K562 treated with DMSO at 1 percent for 24 hours (cell line): ENCODE data around the gene LRCH1. TPM values are rescaled to one million over a fixed set of nuclear protein-coding genes. Genes with fewer than 3 reads are reported as not detected.

Source experiments
- total RNA-seq: library from RNA; unstranded; fragments of 300-600 nt; gene quantifications from 2 replicates; pipeline ENCODE4 v1.2.3, GENCODE V29; 2022; ENCODE audit warnings: low read depth; ENCODE audit not compliant: insufficient read depth

The LRCH1 gene
- 2.2 and 3.7 TPM in 2 replicates for total RNA-seq

GRCh38 chr13:46552889-46553520 is at the start of gene LRCH1:
LRCH1 (plus strand) TSS chr13:46553170; CDS start chr13:46553397, 227 bp downstream.

GRCh38 chr13:46796515-46797474 is 243.8 kb downstream of the LRCH1 start, which contains the start of gene ESD:
ESD (minus strand) TSS chr13:46797161; CDS start chr13:46791413, 5,748 bp downstream.

Other genes with a start within 250 kb of the LRCH1 start
- 0.24 and 0.44 TPM in 2 replicates for gene RUBCNL, start 165.9 kb upstream of the LRCH1 start, total RNA-seq
- 87.5 and 94.1 TPM in 2 replicates for gene ESD, start 244.0 kb downstream of the LRCH1 start, total RNA-seq